Spleen (tissue), 11 donors: ENCODE data around the gene AKAP5. TPM values are rescaled to one million over a fixed set of nuclear protein-coding genes. Genes with fewer than 3 reads are reported as not detected.

Experiments
- DNase-seq: peaks from one replicate; pipeline ENCODE4 v3.0.0-alpha.2; 2020
- H3K27ac ChIP-seq, 8 donors: fragments of 200-600 bp; sonication (generic) in 7 of 8; 1 replicate in 4 of 8; 2 replicates in 4 of 8; pipeline versions ENCODE4 v1.5.0 to v1.8.0; 2016 to 2021; ENCODE audit warnings: inconsistent platforms in 4 of 8, mild to moderate bottlenecking in 4 of 8, moderate library complexity in 1 of 8
- H3K27me3 ChIP-seq, 7 donors: fragments of 200-600 bp; sonication (generic) in 6 of 7; replicated peaks in 1 of 7; 1 replicate in 4 of 7; 2 replicates in 3 of 7; pipeline versions ENCODE4 v1.5.0 to v1.8.0; 2016 to 2021; ENCODE audit warnings: inconsistent platforms in 3 of 7, mild to moderate bottlenecking in 1 of 7
- H3K36me3 ChIP-seq, 6 donors: fragments of 200-600 bp; sonication (generic) in 5 of 6; 1 replicate in 4 of 6; 2 replicates in 2 of 6; pipeline versions ENCODE4 v1.5.0 to v1.8.0; 2016 to 2021; ENCODE audit warnings: inconsistent platforms in 2 of 6
- H3K4me1 ChIP-seq, 6 donors: fragments of 200-600 bp; sonication (generic) in 5 of 6; 1 replicate in 3 of 6; 2 replicates in 3 of 6; pipeline versions ENCODE4 v1.5.0 to v1.8.0; 2016 to 2021; ENCODE audit warnings: inconsistent platforms in 3 of 6
- H3K4me3 ChIP-seq, 8 donors: fragments of 200-600 bp; sonication (generic) in 7 of 8; 1 replicate in 4 of 8; 2 replicates in 4 of 8; pipeline versions ENCODE4 v1.5.0 to v1.8.0; 2016 to 2021; ENCODE audit warnings: inconsistent platforms in 4 of 8, mild to moderate bottlenecking in 4 of 8, moderate library complexity in 2 of 8
- H3K9me3 ChIP-seq, 8 donors: fragments of 200-600 bp; sonication (generic) in 7 of 8; 1 replicate in 4 of 8; 2 replicates in 4 of 8; pipeline versions ENCODE4 v1.5.0 to v1.8.0; 2016 to 2021; ENCODE audit warnings: inconsistent platforms in 4 of 8
- CTCF ChIP-seq, 11 experiments: fragments of 200-600 bp in 7 of 11; fragments of 450-650 bp in 4 of 11; sonication (generic) in 4 of 11; IDR thresholded peaks in 8 of 11; conservative IDR thresholded peaks in 3 of 11; 1 replicate in 7 of 11; 2 replicates in 4 of 11; pipeline versions ENCODE4 v1.4.0 to v1.8.0; 2016 to 2021; ENCODE audit warnings: antibody characterized with exemption in 11 of 11, inconsistent platforms in 4 of 11, mild to moderate bottlenecking in 1 of 11
- POLR2A ChIP-seq, 3 donors: fragments of 450-650 bp; IDR thresholded peaks; one replicate each; pipeline ENCODE4 v1.5.1; 2017; ENCODE audit warnings: antibody characterized with exemption in 3 of 3, mild to moderate bottlenecking in 1 of 3
- POLR2AphosphoS5 ChIP-seq, 3 donors: sonication (generic); formaldehyde crosslinking; IDR thresholded peaks; one replicate each; pipeline ENCODE4 v1.5.1; 2017; ENCODE audit warnings: antibody characterized with exemption in 3 of 3
- WGBS, 5 donors: extraction: QIAGEN DNeasy Blood & Tissue Kit in 3 of 5; methylation state at CpG; one replicate each; pipeline versions ENCODE4 v1.1.5 to v1.1.7; 2013 to 2018; 5-methylcytosine and 5-hydroxymethylcytosine counted together
- intact Hi-C: fragments of 100-400 bp; cut with DNase I; formaldehyde crosslinking; loops from one replicate; pipeline ENCODE4 v1.15.0; 2023; ENCODE audit warnings: low total_unique reads
- polyA plus RNA-seq, 3 donors: library from polyadenylated mRNA; stranded (reverse); fragments of 200-250 nt; gene quantifications; one replicate each; pipeline ENCODE4 v1.2.1, GENCODE V29; 2013
- total RNA-seq, 7 donors: library from RNA; depleted of rRNA in 3 of 7; stranded (reverse); fragments of >200 nt in 3 of 7; fragmentation: NEBNext Ultra II Directional in 4 of 7; extraction: Animal tissue kit (Norgen Biotek cat#: 25700) in 4 of 7; gene quantifications; one replicate each; pipeline versions ENCODE4 v1.1.0 to v1.2.1, GENCODE V29; 2016 to 2021
- donor health status: healthy with polysubstance abuse.
- donor health status: DM: no; HTN: no; CAD: no; lungs with moderate emphysema.
- donor health status: DM: no; HTN: no; CAD: no.
- donor health status: Bipolar disorder and iron deficiency.
- donor health status: healthy.
- donor health status: DM: no; HTN: no; CAD: no.
- donor health status: DM: yes; HTN: yes; CAD: no.

Gene AKAP5
- total and polyA plus RNA-seq, 10 donors: 0.39 to 3.7 (median 1.3) TPM

DNA sequence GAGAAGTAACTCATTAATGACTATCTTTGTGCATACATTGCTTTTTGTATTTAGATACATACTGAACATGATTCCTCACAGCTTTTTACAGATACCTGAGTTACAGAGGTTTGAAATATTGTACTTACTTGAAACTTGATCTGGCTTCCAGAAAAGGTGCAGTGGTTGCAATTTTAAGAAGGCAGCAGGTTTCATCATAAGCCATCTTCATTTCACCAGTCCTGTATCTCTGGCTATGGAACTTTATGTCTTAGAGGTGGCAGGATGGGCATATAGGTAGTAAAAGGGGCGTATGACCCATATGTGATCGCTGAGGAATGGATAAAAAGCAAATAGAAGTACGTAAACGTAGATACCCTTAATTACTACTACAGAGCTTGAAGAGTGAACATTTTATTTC lies 52.9 kb downstream of the AKAP5 start:
- TF ChIP-seq POLR2AphosphoS5 (IDR thresholded peaks at IDR 0.05) (no peak), CTCF (IDR thresholded peaks at IDR 0.05 in 8 of 11, conservative IDR thresholded peaks at IDR 0.05 in 3 of 11) (no peak), POLR2A (IDR thresholded peaks at IDR 0.05) (no peak)
- 69 to 94% (median 91%) methylated on average over 4 of the region's 4 CpGs for WGBS, 5 donors
- intact Hi-C loops: no loop called here
- Histone ChIP-seq H3K27ac (no peak overlapping the region), H3K36me3 (peaks cover 0 to 30% (median 20%) of the 10 kb centered on the region in 6 donors), H3K4me3 (no peak overlapping the region), H3K4me1 (peaks cover 4 to 76% (median 41%) of the 10 kb centered on the region in 6 donors), H3K9me3 (no peaks in the 10 kb centered on the region), H3K27me3 (no peaks in the 10 kb centered on the region)
- DNase-seq: no peak

DNA sequence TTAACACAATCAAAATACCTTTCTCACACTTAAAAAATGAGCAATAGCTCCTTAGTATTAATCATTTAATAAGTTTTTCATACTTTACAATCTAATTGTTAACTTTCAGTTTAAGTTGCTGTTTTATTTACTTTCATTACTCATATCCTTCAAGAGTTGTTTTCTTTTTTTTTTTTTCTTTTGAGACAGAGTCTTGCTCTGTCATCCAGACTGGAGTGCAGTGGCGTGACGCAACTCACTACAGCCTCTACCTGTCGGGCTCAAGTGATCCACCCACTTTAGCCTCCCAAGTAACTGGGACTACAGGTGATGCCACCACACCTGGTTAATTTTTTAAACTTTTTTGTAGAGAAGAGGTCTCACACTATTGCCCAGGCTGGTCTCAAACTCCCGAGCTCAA lies 55.4 kb downstream of the AKAP5 start:
- Histone ChIP-seq H3K4me1 (peaks cover 0 to 52% (median 23%) of the 10 kb centered on the region in 6 donors), H3K27me3 (no peaks in the 10 kb centered on the region), H3K4me3 (no peak overlapping the region), H3K9me3 (no peaks in the 10 kb centered on the region), H3K36me3 (peaks cover 0 to 49% (median 22%) of the 10 kb centered on the region in 6 donors), H3K27ac (no peak overlapping the region)
- DNase-seq: no peak
- WGBS, 5 donors: 87 to 97% (median 94%) methylated on average over 4 of the region's 4 CpGs
- TF ChIP-seq POLR2A (IDR thresholded peaks at IDR 0.05) (no peak), POLR2AphosphoS5 (IDR thresholded peaks at IDR 0.05) (no peak), CTCF (IDR thresholded peaks at IDR 0.05 in 8 of 11, conservative IDR thresholded peaks at IDR 0.05 in 3 of 11) (no peak)
- intact Hi-C loops: no loop called here

GRCh38 chr14:64522591-64523355 lies 57.5 kb downstream of the AKAP5 start:
- Histone ChIP-seq H3K9me3 (no peaks in the 10 kb centered on the region), H3K4me1 (peaks cover 0 to 31% (median 5%) of the 10 kb centered on the region in 6 donors), H3K4me3 (no peak overlapping the region), H3K27ac (no peak overlapping the region), H3K36me3 (peaks cover 0 to 67% (median 22%) of the 10 kb centered on the region in 6 donors), H3K27me3 (no peaks in the 10 kb centered on the region)
- intact Hi-C loops: no loop called here
- 85 to 90% (median 86%) methylated on average over 9 of the region's 9 CpGs for WGBS, 5 donors
- DNase-seq: no peak
- TF ChIP-seq CTCF (IDR thresholded peaks at IDR 0.05 in 8 of 11, conservative IDR thresholded peaks at IDR 0.05 in 3 of 11) (no peak), POLR2AphosphoS5 (IDR thresholded peaks at IDR 0.05) (no peak)

Other genes starting within 250 kb of the AKAP5 start
- gene ESR2, start 171.1 kb upstream of the AKAP5 start, total RNA-seq: 1 to 10 TPM; 3.1 to 9.0 (median 5.4) TPM
- gene ESR2, start 171.1 kb upstream of the AKAP5 start, polyA plus RNA-seq: 1 to 10 TPM in 2 of 3 donors, under 1 TPM in 1; 0.93 to 1.4 (median 1.3) TPM
- gene MTHFD1, start 77.1 kb upstream of the AKAP5 start, total RNA-seq: 10 to 100 TPM; 25.7 to 65.9 (median 45.3) TPM
- gene MTHFD1, start 77.1 kb upstream of the AKAP5 start, polyA plus RNA-seq: 10 to 100 TPM; 17.6 to 25.8 (median 23.4) TPM
- gene ZBTB25, start 38.3 kb downstream of the AKAP5 start, total RNA-seq: 10 to 100 TPM; 14.7 to 27.5 (median 21.3) TPM
- 1 to 10 TPM; 5.0 to 5.7 (median 5.5) TPM for gene ZBTB25, start 38.3 kb downstream of the AKAP5 start, polyA plus RNA-seq
- 10 to 100 TPM; 51.7 to 84.2 (median 66.9) TPM for gene ZBTB1, start 39.3 kb downstream of the AKAP5 start, total RNA-seq
- gene ZBTB1, start 39.3 kb downstream of the AKAP5 start, polyA plus RNA-seq: 10 to 100 TPM; 25.4 to 31.3 (median 27.5) TPM
- gene HSPA2, start 75.2 kb downstream of the AKAP5 start, total RNA-seq: 10 to 100 TPM; 15.2 to 53.8 (median 31.4) TPM
- 10 to 100 TPM in 1 of 3 donors, 1 to 10 TPM in 2; 3.9 to 10.8 (median 6.0) TPM for gene HSPA2, start 75.2 kb downstream of the AKAP5 start, polyA plus RNA-seq
- gene PPP1R36, start 84.5 kb downstream of the AKAP5 start, total RNA-seq: 1 to 10 TPM in 2 of 7 donors, under 1 TPM in 3, not detected in 2; 0.30 to 1.1 (median 0.72) TPM
- under 1 TPM; 0.26 to 0.48 (median 0.36) TPM for gene PPP1R36, start 84.5 kb downstream of the AKAP5 start, polyA plus RNA-seq
- 10 to 100 TPM; 31.5 to 77.7 (median 56.2) TPM for gene PLEKHG3, start 238.9 kb downstream of the AKAP5 start, total RNA-seq
- gene PLEKHG3, start 238.9 kb downstream of the AKAP5 start, polyA plus RNA-seq: 10 to 100 TPM in 2 of 3 donors, 1 to 10 TPM in 1; 4.5 to 17.1 (median 12.3) TPM